ENCODE results near the gene CNTN5. TPM values are rescaled to one million over a fixed set of nuclear protein-coding genes. Genes with fewer than 3 reads are reported as not detected.

Gene CNTN5
- polyA plus RNA-seq, 1 donor (not counting 4 experiments of a cell fraction or from before 2014, with no cell fraction given), result not detected

DNA sequence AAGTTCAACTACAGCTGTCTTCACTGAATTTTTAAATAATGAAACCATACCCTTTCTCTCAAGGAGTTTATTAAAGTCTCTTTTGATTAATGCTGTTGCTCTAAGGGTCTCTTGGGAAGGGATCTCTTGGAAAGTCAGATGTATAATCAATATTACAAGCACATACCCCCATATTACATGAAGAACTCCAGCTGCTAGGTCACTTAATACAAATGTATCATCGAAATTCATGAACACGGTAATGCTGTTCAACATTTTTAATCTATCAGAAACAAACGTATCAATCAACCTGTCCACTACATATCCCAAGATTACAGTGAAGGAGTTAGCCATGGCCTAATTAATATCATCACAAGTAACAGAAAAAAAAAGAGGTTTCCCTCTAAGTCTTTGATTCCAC lies 1283.1 kb downstream of the CNTN5 start:
- H3K9me1 ChIP-seq (ENCODE audit: control insufficient read depth, extremely low read depth, insufficient read depth, low read length), result no peaks in the 10 kb centered on the region
- no peaks in the 10 kb centered on the region for H3K9me3 ChIP-seq (ENCODE audit: control insufficient read depth, low read depth, low read length)
- no peak overlapping the region for H3K4me2 ChIP-seq (ENCODE audit: control insufficient read depth, extremely low read depth, insufficient read depth, low read depth, low read length)
- no peak overlapping the region for H3K27ac ChIP-seq (ENCODE audit: control insufficient read depth, insufficient read depth, low read length)
- H3K27me3 ChIP-seq (ENCODE audit: control insufficient read depth, extremely low read depth, insufficient read depth, low read length), result no peaks in the 10 kb centered on the region
- TF ChIP-seq EZH2 (IDR thresholded peaks at IDR 0.05; ENCODE audit: low read length), result no peak
- TF ChIP-seq, protein P1, sequence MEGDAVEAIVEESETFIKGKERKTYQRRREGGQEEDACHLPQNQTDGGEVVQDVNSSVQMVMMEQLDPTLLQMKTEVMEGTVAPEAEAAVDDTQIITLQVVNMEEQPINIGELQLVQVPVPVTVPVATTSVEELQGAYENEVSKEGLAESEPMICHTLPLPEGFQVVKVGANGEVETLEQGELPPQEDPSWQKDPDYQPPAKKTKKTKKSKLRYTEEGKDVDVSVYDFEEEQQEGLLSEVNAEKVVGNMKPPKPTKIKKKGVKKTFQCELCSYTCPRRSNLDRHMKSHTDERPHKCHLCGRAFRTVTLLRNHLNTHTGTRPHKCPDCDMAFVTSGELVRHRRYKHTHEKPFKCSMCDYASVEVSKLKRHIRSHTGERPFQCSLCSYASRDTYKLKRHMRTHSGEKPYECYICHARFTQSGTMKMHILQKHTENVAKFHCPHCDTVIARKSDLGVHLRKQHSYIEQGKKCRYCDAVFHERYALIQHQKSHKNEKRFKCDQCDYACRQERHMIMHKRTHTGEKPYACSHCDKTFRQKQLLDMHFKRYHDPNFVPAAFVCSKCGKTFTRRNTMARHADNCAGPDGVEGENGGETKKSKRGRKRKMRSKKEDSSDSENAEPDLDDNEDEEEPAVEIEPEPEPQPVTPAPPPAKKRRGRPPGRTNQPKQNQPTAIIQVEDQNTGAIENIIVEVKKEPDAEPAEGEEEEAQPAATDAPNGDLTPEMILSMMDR (optimal IDR thresholded peaks at IDR 0.05 in 1 of 3, IDR thresholded peaks at IDR 0.05 in 1 of 3, conservative IDR thresholded peaks at IDR 0.05 in 1 of 3; ENCODE audit: extremely low read depth in 1 of 3, insufficient read depth in 2 of 3, low read length in 3 of 3), result no peak
- dilution Hi-C loops (cut with MboI; ENCODE audit: extremely low pct_ligation_motif_present, low sequenced_read_pairs), result no loop called here
- H3K36me3 ChIP-seq (ENCODE audit: control insufficient read depth in 2 of 2, extremely low read depth in 1 of 2, insufficient read depth in 2 of 2, low read length in 2 of 2), result no peaks in the 10 kb centered on the region
- no peak for DNase-seq (ENCODE audit: low read depth, low spot score)
- H3K9ac ChIP-seq (ENCODE audit: control insufficient read depth, extremely low read depth, insufficient read depth, low read length), result no peak overlapping the region
- no peak for FAIRE-seq
- no peaks in the 10 kb centered on the region for H3K4me1 ChIP-seq (ENCODE audit: control insufficient read depth, extremely low read depth, insufficient read depth, low read length)
- H3K79me2 ChIP-seq (ENCODE audit: control insufficient read depth, insufficient read depth, low read length), result no peaks in the 10 kb centered on the region
- H4K20me1 ChIP-seq (ENCODE audit: control insufficient read depth, extremely low read depth, insufficient read depth, low read length), result no peaks in the 10 kb centered on the region
- H2AFZ ChIP-seq (ENCODE audit: control insufficient read depth, low read length), result no peak overlapping the region
- no peak overlapping the region for H3K4me3 ChIP-seq (ENCODE audit: control insufficient read depth in 2 of 3, extremely low read depth in 1 of 3, insufficient read depth in 2 of 3, low read depth in 1 of 3, low read length in 3 of 3)

GRCh38 chr11:100308202-100308601 lies 1287.5 kb downstream of the CNTN5 start:
- no peaks in the 10 kb centered on the region for H4K20me1 ChIP-seq (ENCODE audit: control insufficient read depth, extremely low read depth, insufficient read depth, low read length)
- no peak overlapping the region for H3K4me2 ChIP-seq (ENCODE audit: control insufficient read depth, extremely low read depth, insufficient read depth, low read depth, low read length)
- no peaks in the 10 kb centered on the region for H3K9me1 ChIP-seq (ENCODE audit: control insufficient read depth, extremely low read depth, insufficient read depth, low read length)
- no peak overlapping the region for H3K9ac ChIP-seq (ENCODE audit: control insufficient read depth, extremely low read depth, insufficient read depth, low read length)
- no peaks in the 10 kb centered on the region for H3K27me3 ChIP-seq (ENCODE audit: control insufficient read depth, extremely low read depth, insufficient read depth, low read length)
- no peaks in the 10 kb centered on the region for H3K36me3 ChIP-seq (ENCODE audit: control insufficient read depth in 2 of 2, extremely low read depth in 1 of 2, insufficient read depth in 2 of 2, low read length in 2 of 2)
- no peaks in the 10 kb centered on the region for H3K4me1 ChIP-seq (ENCODE audit: control insufficient read depth, extremely low read depth, insufficient read depth, low read length)
- no peak for DNase-seq (ENCODE audit: low read depth, low spot score)
- dilution Hi-C loops (cut with MboI; ENCODE audit: extremely low pct_ligation_motif_present, low sequenced_read_pairs), result no loop called here
- no peak overlapping the region for H2AFZ ChIP-seq (ENCODE audit: control insufficient read depth, low read length)
- no peaks in the 10 kb centered on the region for H3K79me2 ChIP-seq (ENCODE audit: control insufficient read depth, insufficient read depth, low read length)
- no peak overlapping the region for H3K27ac ChIP-seq (ENCODE audit: control insufficient read depth, insufficient read depth, low read length)
- no peak for FAIRE-seq
- H3K4me3 ChIP-seq (ENCODE audit: control insufficient read depth in 2 of 3, extremely low read depth in 1 of 3, insufficient read depth in 2 of 3, low read depth in 1 of 3, low read length in 3 of 3), result no peak overlapping the region
- TF ChIP-seq EZH2 (IDR thresholded peaks at IDR 0.05; ENCODE audit: low read length), result no peak
- TF ChIP-seq, protein P1 (optimal IDR thresholded peaks at IDR 0.05 in 1 of 3, IDR thresholded peaks at IDR 0.05 in 1 of 3, conservative IDR thresholded peaks at IDR 0.05 in 1 of 3; ENCODE audit: extremely low read depth in 1 of 3, insufficient read depth in 2 of 3, low read length in 3 of 3), result no peak
- no peaks in the 10 kb centered on the region for H3K9me3 ChIP-seq (ENCODE audit: control insufficient read depth, low read depth, low read length)
